GM21717 (cell line): ENCODE measurements around the gene ERBB4.

Source experiments
- ATAC-seq: cut with Tn5 transposase; IDR thresholded peaks from one replicate; pipeline ENCODE4 v1.9.1; 2021; ENCODE audit warnings: mild to moderate bottlenecking, moderate library complexity; ENCODE audit not compliant: unreplicated experiment

The ERBB4 gene

DNA sequence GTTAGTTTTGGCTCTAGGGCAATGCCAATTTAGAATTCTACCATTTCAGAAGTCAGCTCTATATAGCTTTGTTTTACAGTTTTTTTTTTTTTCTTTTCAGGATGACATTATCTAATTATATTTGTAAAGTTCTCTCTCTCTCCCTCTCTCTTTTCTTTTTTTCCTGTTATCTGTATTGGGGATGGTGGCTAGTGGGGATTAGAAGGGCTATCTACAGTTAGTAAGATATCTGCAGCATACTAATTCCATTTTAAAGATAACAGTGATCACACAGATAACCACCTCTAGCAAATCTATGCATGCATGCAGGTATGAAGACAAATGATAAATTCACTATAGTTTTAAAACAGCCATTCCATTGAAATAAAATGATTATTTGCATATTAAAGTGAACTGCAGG is 438.9 kb downstream of the ERBB4 start:
- no peak for ATAC-seq

DNA sequence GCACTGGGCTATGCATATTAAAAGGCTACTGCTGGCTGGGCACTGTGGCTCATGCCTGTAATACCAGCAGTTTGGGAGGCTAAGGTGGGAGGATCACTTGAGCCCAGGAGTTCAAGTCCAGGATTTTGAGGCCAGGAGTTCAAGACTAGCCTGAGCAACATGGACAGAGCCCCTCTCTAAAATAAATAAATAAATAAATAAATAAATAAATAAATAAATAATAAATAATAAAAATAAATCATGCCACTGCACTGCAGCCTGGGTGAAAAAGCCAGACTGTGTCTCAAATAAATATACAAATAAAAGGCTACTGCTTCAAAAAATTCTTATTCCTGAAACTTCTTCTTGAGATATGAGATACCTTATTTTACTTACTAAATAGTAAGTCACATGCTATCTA is 439.6 kb downstream of the ERBB4 start:
- no peak for ATAC-seq

DNA sequence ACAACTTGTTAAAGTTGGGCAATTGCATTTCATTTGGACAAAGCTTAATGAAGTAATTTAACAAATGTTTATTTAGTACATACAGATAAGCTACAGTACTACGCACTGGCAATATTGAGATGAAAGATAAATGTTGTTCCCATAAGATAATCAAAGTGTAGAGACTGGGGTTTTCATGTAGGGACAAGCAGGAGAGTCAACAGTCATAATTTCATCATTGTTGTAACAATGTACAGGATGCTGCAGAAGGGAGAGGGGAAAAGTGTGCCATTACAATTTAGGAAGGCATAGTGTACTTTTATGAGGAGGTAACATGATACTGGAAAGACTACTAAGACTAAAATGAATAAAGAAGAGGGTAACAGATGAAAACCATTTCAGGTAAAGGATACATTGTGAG is 441.6 kb downstream of the ERBB4 start:
- no peak for ATAC-seq

DNA sequence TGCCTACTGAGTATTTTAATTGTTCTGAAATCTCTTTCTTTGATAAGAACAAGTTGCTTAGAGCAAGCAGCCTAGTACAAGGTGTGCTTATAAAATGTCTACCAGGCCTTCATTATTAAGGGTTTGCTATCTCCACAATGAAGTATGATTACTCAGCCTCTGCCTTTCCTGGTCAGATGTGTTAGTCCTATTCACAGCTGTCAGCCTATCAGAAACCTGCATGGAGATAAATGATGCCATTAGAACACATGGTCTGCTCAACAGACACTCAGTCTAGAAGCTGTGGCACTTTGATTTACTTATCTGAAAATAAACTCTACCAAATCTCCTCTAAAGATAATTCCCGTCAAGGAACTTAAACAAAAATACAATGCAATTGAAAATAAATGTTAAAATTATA is 448.7 kb downstream of the ERBB4 start:
- no peak for ATAC-seq

DNA sequence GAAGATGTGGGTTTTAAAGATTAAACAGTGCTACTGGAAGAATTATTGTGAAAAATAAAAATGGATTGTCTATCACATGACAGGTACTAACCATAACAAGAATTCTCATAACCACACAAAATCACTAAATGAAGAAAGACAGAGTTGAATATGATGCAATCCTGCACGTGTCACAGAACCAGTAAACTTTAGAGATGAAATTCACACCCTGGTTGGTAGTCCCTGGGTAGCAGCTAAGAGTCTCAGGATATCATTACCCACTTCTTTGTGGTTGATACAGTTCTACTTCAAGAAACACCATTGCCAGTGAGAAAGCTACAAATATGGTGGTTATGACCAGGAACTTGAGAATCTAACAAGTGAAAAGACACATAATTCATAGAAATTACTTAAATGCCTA is 450.2 kb downstream of the ERBB4 start:
- peak; percentile 65 for ATAC-seq

DNA sequence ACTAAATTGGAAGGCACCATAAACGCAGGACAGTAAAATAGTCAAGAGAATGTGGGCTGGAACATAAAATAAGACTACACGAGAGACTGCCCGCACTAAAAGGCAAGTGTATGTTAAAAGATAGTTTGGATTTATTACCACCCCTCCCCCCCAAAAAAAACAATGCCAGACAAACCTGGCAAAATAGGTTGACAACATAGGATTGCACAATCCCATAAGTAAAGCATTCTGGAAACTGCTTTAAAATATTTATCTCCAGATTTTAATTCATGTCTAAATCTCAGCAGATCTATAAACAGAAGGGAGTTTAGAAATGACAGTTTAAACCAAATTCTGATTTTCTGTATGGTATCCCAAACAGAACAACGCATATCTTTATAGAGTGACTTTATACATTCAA is 455.1 kb downstream of the ERBB4 start:
- ATAC-seq, result no peak

DNA sequence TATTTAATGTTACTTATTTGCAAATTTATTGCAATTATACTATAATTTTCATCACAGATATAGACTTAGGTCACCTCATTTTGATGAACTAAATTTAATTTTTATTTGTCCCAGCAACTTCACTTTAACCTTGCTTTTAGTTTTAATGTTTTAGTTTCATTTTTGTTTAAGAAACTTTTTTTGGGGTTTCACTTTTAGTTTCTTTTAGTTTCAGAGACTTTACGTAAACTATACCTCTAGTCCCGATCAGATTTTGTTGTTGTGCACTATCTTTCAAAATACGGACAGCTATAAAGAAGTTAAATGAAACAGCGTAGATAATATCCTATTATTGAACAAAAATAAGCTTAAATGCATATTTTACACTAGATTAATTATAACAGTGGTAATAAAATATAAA is 460.5 kb downstream of the ERBB4 start:
- peak; percentile 83 for ATAC-seq

DNA sequence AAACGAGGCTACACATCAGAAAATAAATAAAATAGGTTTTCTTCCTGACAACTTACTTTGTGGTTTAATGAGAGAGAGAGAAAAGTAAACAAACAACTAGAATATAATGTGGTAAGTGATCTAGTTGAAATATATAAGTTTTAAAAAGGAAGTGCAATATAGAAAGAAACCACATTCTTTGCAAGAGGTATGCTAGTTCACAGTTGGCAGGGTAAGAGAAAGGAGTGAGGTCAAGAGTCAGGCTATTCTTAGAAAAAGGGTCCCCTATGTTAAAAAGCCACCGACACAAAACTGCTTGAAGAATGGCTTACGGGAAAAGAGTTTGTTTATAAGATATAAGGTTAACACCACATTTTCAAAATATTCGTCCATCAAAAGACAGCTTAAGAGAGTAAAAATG is 462.1 kb downstream of the ERBB4 start:
- ATAC-seq, result peak; percentile 59

DNA sequence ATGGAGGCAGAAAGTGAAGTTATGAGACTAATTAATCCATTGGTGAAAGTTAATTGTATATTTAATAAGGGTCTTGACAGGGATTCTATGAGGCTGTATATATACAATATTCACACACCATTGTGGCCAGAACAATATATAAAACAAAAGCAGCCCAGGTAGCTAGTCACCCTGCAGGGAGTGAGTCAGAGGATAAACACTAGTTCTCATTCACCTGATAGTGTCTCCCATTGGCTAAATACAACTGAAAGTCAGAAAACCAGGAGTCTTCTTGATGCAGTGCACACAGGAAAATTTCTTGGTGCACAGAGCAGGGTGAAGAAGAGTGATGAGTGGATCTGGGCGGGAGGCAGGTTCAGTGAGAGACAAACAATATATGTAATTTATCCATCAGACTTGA is 465.2 kb downstream of the ERBB4 start:
- ATAC-seq, result no peak

DNA sequence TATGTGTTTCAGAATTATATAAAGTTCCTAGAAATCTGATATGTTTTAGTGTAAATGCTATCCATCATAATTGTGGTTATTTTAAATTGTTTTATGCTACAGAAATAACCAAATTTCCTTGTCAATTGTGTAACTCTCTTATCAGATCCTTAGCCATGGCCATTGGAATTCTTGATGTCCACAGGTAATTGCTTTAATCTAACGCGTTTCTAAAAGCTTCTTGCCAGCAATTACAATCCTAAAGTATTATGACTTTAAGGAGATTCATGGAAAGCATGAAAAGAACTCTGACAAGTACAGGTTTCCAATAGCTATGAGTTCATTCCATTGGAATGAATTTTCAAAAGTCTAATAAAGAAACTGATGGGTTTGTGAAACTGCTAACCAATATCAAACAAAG is 472.1 kb downstream of the ERBB4 start:
- no peak for ATAC-seq

DNA sequence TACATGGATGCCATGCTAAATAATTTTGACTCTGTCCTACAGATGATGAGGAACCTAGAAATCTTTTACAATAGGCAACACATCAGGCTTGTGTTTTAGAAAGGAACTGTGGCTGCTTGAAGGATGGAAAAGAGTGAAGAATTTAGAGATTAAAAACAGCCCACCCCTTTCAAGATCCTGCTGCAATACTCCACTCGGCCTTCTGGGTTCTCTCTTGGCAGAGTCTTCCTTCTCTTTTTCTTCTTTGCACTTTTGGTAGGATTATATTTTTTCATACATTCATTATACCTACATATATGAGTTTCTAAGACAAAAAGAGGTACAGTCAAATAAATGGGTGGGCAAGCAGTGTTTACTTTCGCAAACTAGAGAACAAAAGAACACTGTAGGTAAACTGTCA is 474.3 kb downstream of the ERBB4 start:
- ATAC-seq, result no peak

DNA sequence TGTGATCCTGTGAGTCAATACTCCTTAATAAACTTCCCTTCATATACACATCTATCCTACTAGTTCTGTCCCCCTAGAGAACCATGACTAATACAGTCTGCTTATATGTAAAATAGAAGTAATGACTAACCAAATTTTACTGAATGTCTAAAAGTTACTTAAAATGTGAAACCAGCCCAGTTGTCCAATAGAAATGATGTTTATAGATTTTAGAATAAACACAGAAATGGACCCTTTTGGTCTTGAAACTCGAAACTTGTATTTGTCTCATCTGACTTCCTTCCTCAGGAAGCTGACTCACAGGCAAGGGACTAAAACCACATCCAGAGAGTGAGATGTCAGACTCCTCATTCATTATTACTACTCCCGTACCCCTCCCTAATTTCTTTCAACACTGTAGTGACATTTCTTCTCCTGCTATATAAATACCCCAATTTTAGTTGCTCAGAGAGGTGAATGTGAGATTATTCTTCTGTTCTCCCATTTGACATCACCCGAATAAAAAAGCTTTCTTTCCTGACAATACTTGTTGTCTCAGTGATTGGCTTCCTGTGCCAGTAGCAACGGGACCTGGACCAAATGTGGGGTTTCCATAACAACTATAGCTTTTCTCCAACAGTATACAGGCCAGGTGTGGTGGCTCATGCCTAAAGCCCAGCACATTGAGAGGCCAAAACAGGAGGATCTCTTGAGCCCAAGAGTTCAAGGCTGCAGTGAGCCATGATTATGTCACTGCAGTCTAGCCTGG is 486.0 kb downstream of the ERBB4 start:
- no peak for ATAC-seq

DNA sequence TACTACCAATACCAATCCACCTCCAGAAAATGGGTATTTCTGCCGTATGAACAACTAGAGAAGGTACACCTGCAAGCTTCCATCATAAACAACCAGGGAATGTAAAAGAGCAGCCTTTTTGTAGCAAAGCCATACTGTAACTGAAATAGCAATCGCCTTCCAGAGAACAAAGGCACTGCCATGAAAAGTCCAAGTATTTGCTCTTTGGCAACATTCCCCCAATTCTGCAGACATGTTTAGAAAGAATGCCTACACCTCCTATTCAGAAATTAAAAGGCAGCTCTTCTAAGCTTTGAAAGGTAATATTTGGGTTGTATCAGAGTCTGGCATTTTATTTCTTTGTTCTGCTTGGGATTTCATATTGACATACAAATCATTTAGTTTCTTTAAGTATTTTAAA is 487.7 kb downstream of the ERBB4 start:
- ATAC-seq, result no peak

DNA sequence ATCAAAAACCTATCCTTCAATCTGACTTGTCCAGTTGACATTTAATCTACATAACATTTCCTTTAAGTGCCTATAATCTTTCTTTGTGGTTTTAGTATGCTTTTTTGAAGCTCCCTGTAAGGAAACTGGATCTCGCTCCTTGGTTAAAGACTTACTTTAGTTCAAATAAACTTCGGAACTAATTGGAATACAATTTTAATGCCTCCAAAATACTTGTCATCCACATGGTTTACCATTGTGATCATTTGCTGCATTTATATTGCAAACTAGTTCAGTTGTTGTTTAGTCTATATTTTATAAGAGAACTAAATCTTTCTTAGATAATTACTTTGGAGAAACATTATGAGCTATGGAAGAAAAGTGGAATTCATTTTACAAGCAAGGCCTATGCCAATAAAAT is 496.0 kb downstream of the ERBB4 start:
- no peak for ATAC-seq

DNA sequence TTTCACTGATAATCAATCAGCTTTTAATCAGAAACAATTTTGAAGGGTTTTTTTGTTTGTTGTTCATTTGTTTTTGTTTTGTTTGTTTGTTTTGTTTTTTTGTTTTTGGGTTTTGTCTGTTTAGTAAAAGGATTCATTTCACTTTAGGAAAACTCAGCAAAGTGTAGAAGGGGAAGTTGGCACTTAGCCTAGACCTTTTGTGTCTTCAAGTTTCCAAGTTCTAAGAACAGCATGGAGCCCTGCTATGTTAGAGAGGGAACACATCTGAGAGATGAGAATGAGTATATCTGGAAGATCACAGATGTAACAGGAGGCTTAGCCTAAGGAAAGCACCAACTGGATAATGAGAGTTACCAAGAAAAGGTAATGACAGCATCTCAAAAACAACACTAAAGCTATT is 501.5 kb downstream of the ERBB4 start:
- ATAC-seq, result no peak

DNA sequence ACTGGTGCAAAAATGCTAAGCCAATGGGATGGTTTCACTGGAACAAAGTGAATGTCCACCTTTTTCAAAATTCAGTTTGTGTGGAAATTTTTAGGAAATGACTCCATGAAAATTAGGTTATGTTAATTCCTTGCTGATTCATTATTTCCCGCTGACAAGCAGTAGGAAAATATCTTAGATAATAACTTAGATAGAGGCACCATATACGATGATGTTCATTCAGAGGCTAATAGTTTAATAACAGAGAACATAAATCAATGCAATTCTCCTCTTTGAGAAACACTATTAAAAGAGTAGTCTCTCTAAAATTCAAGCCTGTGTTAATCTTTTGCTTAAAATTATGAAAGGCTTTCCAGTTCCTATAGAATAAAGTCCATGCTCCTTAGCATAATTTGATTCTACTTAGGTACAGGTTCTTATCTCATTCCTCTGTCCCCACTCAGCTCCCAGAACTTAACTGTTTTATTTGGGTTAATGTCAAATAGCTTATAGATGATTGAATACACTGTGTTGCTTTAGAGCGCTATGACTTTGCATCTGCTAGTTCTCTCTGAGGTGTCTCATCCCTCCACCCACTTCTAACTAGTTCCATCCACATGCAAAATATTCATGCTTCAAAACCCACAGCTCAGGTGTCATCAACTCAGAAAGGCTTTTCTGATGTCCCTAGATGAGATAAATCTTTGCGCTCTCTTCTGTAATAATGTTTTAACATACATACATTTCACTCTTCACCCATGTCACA is 503.6 kb downstream of the ERBB4 start:
- no peak for ATAC-seq

DNA sequence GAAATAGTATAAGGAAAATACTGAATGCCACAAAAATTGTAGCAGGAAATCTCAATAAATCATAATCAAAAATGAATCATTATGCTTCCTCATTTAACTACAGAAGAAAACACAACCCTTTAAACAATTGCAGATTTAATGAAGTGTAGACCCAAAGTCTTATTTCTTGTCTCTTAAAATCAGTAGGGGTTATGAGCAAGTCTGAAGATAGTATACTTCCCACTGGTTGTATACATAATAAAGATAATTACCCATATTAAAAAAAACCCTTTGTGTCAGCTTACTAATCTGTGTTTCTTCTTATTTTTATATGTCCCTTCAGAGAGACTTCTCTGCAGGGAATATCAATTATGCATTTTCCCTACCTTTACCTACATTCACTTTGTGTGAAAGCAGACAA is 504.7 kb downstream of the ERBB4 start:
- no peak for ATAC-seq

DNA sequence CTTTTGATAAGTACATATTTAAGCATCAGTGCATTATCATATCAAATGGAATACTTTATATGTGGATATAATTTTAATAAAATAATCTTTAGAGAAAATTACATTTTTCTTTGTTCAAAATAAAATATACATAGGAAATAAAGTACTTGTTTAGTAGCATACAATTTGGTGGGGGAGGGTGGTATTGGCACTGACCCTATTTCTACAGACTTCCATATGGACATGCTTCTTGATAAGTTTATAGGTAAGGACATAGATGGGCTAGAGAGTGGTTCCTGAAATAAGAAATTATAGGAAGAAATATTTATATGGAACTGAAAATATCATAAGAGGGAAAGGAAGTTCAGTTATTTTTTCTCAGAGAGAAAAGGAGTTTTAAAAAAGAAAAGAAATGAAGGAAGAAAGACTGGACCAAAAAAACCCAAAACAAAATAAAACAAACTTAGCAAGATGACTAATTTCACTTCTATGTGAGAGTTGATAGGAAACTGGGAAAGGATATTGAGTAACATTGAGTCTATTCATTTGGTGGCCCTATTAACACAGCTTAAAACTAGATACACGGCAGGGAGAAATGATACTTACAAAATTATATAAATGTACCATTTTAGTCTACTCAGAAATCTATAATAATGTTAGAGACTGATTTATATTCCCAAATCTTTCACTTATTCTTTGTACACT is 505.9 kb downstream of the ERBB4 start:
- ATAC-seq, result no peak

DNA sequence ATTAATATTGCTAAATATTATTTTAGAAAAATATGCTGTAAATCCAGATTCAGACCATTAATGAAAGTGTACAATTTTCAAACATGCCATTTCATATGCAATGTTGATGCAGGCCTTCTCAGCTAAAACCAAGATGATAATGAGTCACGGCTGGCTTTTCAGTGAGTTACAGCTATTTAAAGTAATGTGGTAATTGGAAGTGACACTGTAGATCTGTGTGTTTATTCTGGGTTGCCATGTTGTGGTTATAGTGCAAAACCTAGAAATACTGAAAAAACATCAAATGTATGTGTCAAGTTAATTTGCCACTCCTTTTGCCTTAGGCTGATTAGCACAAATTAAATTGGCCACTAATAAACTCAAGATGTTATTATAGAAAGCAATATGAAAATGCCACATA is 506.6 kb downstream of the ERBB4 start:
- no peak for ATAC-seq

DNA sequence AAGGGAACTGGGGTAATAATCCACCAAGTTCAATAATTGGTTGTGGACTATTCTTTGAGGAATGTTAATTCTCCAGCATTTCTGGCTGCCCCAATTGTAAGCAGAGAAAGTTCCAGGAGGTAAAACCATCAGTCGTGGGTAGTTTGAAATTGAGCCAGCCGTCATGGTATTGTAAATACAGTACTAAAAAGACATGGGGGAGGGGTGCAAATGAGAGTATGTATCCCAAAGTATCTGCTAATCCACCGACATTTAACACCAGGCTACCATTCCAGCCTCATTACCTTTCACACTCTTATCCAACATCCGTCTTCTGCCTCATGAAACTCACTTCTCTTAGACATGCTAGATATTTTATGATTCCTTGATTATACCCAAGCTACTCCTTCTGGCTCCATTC is 507.9 kb downstream of the ERBB4 start:
- no peak for ATAC-seq

DNA sequence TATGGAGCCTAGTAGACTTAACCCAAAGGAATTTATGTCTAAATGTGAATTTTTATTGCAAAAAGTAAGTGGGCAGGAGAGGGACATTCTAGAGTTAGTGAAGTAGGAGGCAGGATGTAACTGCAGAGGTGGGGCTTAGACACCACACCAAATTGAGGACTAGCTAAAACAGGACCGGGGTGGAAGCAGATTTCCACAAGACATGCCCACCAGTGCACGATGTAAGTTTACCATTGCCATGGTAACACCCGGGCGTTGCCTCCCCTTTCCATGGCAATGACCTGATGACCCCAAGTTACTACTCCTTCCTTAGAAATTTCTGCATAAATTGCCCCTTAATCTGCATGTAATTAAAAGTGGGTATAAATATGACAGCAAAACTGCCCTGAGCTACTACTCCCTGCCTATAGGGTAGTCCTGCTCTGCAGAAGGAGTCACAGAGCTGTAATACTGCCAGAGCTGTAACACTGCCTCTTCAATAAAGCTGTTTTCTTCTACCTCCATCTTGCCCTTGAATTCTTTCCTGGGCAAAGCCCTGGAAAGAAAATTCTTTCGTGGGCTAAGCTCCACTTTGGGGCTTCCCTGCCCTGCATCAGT is 509.7 kb downstream of the ERBB4 start:
- ATAC-seq, result no peak
